ENCODE measurements around the gene CRIM1.

CRIM1 gene

DNA sequence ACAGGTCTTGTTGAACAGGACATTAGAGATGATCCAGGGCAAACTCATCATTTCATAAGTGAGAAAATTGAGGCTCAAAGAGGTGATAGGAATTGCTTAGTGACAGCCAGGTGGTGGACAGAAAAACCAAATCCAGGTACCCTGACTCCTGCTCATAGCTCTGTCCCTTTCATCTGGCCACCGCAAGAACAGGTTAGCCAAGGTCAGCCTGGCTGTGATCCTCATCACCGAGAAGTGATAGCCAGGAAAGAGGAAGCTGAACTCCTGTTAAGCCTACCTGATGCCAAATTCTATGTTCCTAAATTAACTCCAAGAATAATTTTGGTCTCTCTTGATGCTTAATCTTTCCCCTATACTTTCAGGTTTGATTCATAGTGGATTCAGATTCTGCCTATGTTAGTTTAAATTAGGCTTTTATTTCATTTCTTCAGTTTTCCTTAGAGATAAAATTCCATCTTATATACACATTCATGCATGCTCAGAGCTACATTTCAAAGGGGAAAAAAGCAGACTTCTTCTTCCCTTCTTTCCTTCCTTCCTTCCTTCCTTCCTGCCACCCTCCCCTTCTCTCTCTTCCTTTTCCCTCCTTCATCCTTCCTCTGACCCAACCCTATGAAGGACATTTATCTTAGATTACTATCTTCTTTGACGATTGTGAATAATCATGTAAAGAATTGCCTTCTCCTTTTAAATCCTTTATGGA lies 17.3 kb upstream of the CRIM1 start:
- no peak for TF ChIP-seq POLR2A (IDR thresholded peaks at IDR 0.05; ENCODE audit: low read length)
- TF ChIP-seq GATA1 (IDR thresholded peaks at IDR 0.05; ENCODE audit: low read depth, low read length), result no peak
- no peak for DNase-seq

DNA sequence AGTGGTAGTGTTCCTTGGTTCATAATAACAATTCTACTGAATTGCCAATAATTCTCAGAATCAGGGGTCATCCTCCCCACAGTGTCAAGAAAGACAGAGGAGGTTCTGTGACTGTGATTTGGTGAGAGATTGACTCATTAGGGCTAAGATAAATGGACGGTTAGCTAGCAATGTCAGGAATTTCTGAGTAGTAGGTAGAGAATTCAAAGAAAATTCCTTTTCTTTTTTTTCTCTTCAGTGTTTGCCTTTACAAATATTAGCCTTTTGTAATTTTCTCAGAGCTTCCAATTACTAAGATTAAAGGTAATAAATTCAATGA lies 16.8 kb upstream of the CRIM1 start:
- TF ChIP-seq POLR2A (IDR thresholded peaks at IDR 0.05; ENCODE audit: low read length) (no peak), GATA1 (IDR thresholded peaks at IDR 0.05; ENCODE audit: low read depth, low read length) (no peak)

DNA sequence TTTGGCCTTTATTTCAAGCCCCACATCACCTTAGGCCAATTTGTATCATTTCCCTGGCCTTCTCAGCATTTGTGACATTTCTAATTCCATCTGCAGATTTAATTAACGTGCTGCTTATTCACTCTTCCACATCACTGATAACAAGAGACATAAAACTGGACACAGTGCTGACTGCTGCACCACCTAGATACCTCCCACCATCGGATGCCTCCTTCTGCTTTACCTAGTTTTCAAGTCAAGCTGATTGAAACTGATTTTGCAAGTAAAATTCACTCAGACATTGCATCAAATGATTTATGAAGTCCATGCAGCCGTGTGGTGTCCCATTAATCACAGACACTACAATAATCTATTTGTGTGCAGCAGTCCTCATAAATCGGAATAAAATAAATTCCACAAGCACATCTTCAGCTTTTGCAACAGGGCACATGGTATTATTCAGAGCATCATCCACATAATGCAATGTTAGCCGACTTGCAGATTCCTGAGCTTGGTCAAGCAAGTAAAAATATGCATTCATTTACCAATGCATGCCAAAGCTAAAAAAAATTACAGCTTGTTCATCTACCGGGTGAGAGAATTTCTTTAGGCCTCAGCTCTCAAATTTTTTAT lies 15.9 kb upstream of the CRIM1 start:
- no peak for DNase-seq
- TF ChIP-seq GATA1 (IDR thresholded peaks at IDR 0.05; ENCODE audit: low read depth, low read length) (no peak), POLR2A (IDR thresholded peaks at IDR 0.05; ENCODE audit: low read length) (no peak)

More for the DNA sequence above, 16.8 kb upstream of the CRIM1 start:
- DNase-seq, result no peak

DNA sequence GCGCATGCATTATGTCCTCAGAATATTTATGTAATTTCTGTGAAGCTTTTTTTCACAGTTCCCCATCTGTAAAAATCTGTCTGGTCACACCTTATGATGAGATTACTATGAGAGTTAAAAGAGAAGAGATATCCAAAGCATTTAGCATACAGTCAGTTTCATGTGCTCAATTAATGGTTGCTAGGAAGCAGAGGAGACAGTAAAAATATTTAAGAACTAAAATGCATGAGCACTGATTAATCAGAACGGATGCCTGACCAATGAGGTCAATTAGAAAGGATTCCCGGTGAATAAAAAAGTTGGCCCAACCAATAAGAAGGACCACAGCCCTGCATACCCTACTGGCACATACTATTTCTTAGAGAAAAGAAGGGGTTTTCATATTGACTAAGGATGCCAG lies 12.0 kb upstream of the CRIM1 start:
- no peak for TF ChIP-seq POLR2A (IDR thresholded peaks at IDR 0.05; ENCODE audit: low read length)
- no peak for TF ChIP-seq GATA1 (IDR thresholded peaks at IDR 0.05; ENCODE audit: low read depth, low read length)
- no peak for DNase-seq

DNA sequence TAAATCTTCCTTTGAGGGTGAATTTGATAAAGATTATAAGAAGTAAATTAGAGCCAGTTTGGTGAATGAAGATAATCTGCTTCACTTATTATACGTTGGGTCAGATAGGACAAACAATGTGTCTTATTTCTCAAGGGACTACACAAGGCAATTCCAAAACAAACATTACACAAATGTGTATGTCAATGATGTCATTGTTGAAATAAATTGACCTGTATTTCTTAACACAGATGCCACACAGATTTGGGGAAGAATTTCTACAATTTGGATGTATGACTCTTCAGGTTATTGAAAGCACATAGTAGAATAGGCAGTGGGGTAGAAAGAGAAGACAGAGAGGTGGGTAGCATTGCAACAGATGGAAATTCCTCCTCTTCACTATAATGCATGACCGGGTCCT lies 6.9 kb upstream of the CRIM1 start:
- TF ChIP-seq GATA1 (IDR thresholded peaks at IDR 0.05; ENCODE audit: low read depth, low read length) (no peak), POLR2A (IDR thresholded peaks at IDR 0.05; ENCODE audit: low read length) (no peak)
- no peak for DNase-seq

DNA sequence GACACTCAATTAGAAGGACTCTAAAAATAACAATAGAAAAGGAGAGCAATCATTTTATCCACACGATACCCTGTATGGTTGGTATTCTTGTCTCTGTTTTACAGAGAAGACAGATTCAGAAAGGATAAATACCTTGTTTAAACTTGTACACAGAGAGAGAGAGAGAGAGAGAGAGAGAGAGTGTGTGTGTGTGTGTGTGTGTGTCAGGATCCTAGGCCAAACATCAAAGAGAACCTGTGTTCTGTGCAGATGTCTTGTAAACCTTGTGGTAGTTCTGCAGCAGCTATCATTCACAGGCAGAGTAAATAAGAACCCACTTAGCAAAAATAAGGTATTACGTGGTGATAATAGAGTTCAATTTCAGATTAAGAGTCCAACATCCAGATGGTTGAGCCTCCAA lies 4.3 kb upstream of the CRIM1 start:
- no peak for DNase-seq
- TF ChIP-seq GATA1 (IDR thresholded peaks at IDR 0.05; ENCODE audit: low read depth, low read length), result no peak
- TF ChIP-seq POLR2A (IDR thresholded peaks at IDR 0.05; ENCODE audit: low read length), result no peak

DNA sequence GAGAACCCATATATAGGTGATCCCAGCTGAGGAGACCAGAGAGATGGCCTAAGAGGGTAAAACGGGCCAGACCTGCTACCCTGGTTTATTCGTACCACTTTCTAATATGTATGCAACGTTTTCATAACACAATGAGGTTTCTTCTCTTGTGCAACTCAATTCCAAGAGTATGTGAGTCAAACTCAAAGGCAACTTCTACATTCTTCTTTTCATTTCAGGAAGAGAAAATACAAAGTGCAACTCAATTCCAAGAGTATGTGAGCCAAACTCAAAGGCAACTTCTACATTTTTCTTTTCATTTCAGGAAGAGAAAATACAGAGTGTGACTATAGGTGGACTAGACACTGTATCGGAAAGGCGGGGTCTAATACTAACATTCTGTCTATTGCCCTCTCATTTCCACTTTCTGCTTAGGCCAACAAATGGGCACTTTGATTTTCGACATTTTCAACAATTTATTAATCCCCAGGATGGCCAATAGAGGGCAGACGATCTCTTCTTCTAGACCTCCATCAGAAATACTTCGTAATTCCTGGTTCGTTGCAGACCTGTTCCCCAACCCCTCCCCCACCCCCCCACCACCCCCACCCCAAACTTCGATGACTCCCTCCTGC lies 3.7 kb upstream of the CRIM1 start:
- TF ChIP-seq GATA1 (IDR thresholded peaks at IDR 0.05; ENCODE audit: low read depth, low read length) (no peak), POLR2A (IDR thresholded peaks at IDR 0.05; ENCODE audit: low read length) (no peak)
- peak; percentile 58 to 71 for DNase-seq

DNA sequence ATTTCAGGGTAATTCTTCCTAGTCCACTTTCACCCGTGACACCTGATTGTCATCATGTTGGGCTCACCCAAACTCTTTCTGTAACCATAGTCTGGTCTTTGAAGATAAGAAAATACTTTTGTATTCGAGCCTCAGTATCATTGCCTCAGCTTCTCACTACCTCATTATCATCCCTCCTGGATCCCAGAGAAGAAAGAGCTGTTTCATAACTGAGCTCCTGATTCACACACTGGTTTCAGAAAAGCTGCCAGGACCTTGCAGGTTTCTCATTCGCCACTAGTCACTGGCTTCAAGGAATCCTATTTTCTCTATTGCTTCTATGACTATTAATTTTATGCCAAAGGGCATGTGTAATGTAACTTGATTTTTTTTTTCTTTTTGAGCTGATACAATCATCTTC lies 2.9 kb upstream of the CRIM1 start:
- peak; percentile 49 to 74 for DNase-seq
- TF ChIP-seq POLR2A (IDR thresholded peaks at IDR 0.05; ENCODE audit: low read length) (no peak), GATA1 (IDR thresholded peaks at IDR 0.05; ENCODE audit: low read depth, low read length) (no peak)

DNA sequence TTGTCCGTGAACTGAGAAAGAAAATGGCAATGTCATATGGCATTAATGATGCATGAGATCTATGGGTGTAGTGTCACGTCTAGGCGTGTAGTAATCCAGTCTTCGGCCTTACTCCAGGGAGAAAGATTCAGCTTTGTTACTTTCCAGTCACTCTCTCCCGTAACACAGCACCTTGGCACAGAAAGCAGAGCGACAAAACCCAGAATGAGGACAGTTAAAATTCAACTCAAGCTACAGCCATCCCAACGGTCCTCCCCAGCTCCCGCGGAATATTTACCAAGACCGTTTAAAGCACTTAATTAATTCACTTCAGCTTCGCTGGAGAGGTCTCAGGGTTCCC lies 797 bp upstream of the CRIM1 start:
- DNase-seq, result peak; percentile 29 to 35
- no peak for TF ChIP-seq GATA1 (IDR thresholded peaks at IDR 0.05; ENCODE audit: low read depth, low read length)
- no peak for TF ChIP-seq POLR2A (IDR thresholded peaks at IDR 0.05; ENCODE audit: low read length)

DNA sequence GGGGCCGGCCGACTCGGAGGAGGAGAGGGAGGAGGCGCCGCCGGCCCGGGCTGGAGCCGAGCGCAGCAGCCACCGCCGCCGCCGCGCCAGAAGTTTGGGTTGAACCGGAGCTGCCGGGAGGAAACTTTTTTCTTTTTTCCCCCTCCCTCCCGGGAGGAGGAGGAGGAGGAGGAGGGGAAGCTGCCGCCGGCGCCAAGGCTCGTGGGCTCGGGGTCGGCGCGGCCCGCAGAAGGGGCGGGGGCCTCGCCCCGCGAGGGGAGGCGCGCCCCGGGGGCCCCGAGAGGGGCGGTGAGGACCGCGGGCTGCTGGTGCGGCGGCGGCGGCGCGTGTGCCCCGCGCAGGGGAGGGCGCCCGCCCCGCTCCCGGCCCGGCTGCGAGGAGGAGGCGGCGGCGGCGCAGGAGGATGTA lies 316 bp downstream of the CRIM1 start:
- TF ChIP-seq POLR2A (IDR thresholded peaks at IDR 0.05; ENCODE audit: low read length), result no peak
- TF ChIP-seq GATA1 (IDR thresholded peaks at IDR 0.05; ENCODE audit: low read depth, low read length), result no peak
- no peak for DNase-seq

DNA sequence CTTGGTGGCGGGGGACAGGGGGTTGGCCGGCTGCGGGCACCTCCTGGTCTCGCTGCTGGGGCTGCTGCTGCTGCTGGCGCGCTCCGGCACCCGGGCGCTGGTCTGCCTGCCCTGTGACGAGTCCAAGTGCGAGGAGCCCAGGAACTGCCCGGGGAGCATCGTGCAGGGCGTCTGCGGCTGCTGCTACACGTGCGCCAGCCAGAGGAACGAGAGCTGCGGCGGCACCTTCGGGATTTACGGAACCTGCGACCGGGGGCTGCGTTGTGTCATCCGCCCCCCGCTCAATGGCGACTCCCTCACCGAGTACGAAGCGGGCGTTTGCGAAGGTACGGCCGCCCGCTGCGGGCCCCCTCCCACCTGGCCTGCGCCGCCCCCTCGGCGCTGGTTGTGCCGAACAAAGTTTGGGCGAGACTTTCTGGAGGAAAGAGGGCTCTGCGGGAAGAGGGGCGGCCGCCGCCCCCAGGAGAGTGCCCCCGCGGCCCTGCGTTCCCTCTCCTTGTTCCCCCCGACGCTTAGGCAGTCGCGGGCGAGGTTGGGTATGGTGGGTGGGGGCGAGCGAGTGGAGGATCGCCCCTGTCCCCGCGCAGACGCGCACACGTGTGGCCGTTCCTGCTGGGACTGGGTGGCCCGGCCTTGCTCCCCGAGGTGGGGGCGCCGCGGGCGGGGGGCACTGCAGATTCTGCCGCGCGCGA lies 866 bp downstream of the CRIM1 start:
- no peak for TF ChIP-seq POLR2A (IDR thresholded peaks at IDR 0.05; ENCODE audit: low read length)
- no peak for TF ChIP-seq GATA1 (IDR thresholded peaks at IDR 0.05; ENCODE audit: low read depth, low read length)
- peak; percentile 62 to 69 for DNase-seq

DNA sequence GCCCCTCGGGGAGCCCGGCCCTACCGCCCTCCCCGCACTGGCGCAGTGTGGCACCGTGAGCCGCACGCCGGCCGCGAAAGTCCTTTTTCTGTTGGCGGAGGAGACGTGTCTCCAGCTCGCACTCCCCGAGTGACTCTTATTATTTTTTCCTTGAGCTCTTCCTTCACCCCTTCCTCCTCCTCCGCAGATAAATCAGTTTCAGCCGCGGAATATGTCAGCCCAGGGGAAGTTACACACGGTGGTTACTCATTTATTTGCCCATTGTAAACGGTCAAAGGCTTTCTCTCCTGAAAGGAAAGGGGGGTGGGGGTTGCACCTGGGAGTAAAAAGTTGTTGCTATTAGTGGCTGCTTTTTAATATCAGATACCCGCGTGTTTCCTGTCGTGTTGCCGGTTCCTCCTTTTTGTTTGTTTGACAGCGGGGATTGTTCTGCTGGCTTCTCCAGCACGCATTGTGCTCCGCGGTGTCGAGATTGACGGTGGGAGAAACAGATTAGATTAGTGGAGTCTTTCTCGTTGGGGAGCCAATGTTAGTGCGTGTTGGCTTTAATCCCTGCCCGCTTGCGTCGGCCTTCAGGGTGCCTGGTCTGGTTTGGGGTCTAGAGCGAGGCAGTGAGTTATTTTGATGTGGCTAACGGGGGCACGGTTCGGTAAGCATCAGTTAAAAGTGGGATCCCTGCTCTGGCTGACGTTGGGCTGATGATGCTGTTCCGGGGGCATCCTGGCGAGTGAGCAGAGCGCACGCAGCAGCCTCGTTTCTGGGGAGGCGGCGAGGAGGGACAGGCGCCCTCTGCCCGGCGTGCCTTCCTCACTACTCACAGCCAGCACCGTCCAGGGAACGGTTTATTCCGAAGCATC lies 1.6 kb downstream of the CRIM1 start:
- no peak for TF ChIP-seq POLR2A (IDR thresholded peaks at IDR 0.05; ENCODE audit: low read length)
- TF ChIP-seq GATA1 (IDR thresholded peaks at IDR 0.05; ENCODE audit: low read depth, low read length), result no peak
- peak; percentile 64 for DNase-seq

DNA sequence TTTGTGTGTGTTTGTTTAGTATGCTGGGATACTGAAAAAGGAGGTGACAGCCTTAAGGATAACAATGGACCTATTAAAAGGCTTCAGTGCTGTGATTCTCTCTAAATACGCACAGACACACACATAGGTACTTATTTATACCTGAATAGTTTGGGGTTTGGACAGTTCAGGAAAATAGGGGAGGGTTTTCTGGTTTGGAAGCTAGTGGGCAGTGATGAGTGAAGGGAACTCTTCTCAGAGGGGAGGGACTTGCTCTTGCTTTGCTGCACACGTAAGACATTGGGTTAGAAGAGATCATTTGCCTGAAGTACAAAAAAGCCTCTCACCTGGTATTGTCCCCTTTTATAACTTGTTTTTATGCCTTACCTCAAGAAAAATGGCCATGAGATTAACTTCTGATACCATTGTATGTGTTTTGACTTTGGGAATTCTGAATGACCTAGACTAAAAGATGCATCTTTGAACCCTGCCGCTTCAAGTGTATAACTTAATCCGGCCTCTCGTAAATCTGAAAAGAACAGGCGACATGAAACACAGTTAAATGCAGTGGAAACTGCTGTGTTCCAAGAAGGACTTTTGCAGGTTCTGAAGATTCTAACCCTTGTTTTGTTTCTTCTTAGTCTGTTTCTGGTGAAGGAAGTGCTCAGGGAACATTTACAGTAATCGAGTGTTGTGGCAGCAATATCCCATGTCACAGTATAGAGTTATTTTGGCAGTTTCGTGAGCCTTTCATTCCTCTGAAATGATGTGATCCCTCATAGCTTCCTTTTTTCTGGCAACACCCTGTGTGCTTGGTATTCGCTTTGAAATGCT lies 2.5 kb downstream of the CRIM1 start:
- peak; percentile 64 for DNase-seq
- TF ChIP-seq POLR2A (IDR thresholded peaks at IDR 0.05; ENCODE audit: low read length) (no peak), GATA1 (IDR thresholded peaks at IDR 0.05; ENCODE audit: low read depth, low read length) (no peak)

Measured in erythroblast (primary cell).